IPS-NIHi7 (cell line): Measurements from ENCODE around the gene BMP8B.
"Not testable (repeated sequence)": the region's sequence is repeated elsewhere in the genome, so short reads cannot be mapped to it uniquely, and the experiment has no call there.

ENCODE experiments used
- DNase-seq: peaks from one replicate; pipeline ENCODE4 v3.0.0; 2012; ENCODE audit warnings: mixed read lengths; ENCODE audit errors: extremely low spot score

Gene BMP8B, protein sequence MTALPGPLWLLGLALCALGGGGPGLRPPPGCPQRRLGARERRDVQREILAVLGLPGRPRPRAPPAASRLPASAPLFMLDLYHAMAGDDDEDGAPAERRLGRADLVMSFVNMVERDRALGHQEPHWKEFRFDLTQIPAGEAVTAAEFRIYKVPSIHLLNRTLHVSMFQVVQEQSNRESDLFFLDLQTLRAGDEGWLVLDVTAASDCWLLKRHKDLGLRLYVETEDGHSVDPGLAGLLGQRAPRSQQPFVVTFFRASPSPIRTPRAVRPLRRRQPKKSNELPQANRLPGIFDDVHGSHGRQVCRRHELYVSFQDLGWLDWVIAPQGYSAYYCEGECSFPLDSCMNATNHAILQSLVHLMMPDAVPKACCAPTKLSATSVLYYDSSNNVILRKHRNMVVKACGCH

DNA sequence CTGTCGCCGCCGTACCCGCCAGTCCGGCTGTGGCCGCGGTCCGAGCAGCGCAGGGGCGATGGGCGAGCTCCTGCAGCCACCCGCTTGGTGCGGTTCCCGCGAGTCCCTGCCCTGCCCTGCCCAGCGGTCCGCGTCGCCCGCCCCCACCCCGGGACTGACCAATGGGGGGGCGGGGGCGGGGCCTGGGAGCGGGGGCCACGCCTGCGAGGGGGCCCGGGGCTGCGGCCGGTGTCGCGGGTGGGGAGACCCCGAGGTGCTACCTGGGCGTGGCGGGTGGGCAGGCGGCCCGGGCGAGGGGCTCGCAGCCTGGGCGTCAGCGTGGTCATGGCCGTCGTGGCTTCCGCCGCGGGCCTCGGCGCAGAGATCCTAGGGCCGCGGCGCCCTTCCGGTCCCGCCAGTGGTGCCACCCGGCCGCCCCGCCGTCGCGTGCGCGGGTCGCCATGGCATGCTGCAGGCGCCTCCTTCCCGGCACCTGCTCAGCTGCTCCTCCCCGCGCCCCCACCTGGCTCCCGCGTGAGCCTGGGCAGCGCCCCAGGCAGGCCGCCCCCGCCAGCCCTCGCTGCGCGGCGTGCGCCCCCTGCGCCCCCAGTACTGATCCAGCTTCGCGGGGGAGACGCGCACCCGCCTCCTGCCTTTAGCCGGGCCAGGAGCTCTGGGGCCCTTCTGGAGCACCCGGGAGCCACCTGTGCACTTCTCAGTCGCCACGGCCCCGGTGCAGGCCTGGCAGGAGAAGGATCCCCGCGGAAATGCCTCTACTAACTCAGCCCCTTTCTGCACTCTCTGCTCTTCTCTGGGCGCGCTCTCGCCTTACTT lies at the start of gene BMP8B:
BMP8B (minus strand) TSS at position 108 of the 813 bp plus-strand sequence. CDS start 380 bp downstream, outside the sequence.
- peak; percentile 62 for DNase-seq

DNA sequence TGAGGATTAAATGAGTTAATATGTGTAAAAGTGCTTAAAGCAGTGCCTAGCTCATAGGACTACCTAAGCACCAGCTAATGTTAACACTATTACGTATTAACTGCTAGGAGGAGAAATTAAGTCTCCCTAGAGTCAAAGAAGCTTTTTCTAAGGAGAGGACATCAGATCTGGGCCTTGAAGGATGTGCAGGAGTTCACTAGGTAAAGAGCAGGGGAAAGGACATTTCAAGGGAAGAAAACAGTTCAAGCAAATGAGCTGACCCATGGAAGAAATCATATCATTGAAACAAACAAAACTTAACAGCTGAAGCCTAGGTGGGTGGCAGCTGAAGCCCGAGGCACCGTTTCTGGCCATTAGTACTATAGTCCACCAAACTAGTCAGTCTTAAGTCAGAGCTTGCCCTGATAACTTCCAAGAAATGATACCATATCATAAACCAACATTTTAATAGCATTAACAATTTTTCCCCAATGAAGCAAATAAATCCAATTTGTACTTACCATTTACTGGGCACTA lies 48.0 kb upstream of the BMP8B start:
- DNase-seq = no peak

- no peak for DNase-seq
These were observed 47.4 kb upstream of the BMP8B start for GRCh38 chr1:39835935-39836594.

GRCh38 chr1:39835110-39835509 lies 46.4 kb upstream of the BMP8B start:
- no peak for DNase-seq

GRCh38 chr1:39833621-39834385 lies 45.1 kb upstream of the BMP8B start:
- DNase-seq = no peak

DNA sequence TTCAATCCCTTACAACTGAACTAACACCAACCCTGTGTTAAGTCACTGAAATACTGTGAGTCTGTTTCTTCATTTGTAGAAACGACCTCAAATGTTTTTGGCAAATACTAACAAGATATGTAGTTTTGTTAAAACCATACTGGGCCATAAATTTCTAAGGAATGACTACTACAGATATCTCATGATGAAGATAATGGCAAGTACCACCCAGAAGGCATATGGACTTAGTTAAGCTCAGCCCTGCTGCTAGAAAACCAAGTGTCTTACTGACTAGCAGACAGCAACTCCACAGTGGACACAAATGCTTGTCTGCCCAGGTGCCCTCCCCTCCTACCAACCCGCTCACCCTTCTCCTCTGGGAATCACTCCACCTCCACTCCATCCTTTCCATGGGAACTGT lies 44.5 kb upstream of the BMP8B start:
- no peak for DNase-seq

GRCh38 chr1:39832294-39832693 lies 43.6 kb upstream of the BMP8B start:
- no peak for DNase-seq

DNA sequence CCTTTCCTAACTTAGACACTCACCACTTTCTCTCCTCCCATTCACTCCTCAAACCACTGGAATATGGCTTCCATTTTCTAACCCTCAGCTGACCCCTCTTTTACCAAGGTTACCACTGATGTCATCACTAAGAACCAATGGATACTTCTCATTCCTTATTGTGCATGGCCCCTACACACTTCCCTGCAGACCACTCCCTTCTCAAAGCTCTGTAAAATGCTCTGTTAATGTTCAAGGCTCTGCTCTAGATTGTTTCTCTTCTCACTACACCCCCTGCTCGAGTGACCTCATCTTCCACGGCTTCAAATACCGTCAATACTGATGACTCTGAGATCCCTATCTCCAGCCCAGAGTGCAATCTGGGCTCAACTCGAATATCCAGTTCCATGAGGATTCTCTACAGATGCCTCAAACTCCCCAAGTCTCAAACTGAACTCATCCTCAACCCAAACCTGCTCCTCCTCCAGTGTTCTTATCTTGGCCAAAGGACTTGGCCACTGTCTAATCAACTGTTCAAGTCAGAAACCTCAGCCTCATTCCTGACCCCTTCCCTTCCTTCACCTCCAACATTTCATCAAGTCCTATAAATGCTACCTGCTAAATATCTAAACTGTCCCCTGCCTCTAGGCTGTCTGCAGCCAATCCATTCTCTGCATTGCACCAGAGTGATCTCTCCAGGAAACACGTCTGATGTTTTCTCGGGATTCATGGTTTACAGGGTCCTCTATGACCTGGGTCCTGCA lies 41.3 kb upstream of the BMP8B start:
- DNase-seq = no peak

GRCh38 chr1:39828734-39829133 lies 40.1 kb upstream of the BMP8B start:
- DNase-seq = no peak

DNA sequence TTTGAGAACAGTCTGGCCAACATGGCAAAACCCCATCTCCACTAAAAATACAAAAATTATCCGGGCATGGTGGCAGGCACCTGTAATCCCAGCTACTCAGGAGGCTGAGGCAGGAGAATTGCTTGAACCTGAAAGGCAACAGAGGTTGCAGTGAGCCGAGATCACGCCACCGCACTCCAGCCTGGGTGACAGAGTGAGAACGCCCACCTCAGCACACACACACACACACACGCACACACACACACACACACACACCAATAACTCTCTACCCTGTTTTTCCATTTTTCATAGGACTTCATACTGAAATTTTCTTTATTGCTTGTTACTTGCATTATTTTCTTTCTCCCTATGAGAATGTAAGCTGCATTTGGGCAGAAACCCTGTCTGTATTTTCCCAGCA lies 39.6 kb upstream of the BMP8B start:
- not testable (repeated sequence) for DNase-seq

GRCh38 chr1:39827201-39827600 lies 38.5 kb upstream of the BMP8B start:
- DNase-seq = no peak

DNA sequence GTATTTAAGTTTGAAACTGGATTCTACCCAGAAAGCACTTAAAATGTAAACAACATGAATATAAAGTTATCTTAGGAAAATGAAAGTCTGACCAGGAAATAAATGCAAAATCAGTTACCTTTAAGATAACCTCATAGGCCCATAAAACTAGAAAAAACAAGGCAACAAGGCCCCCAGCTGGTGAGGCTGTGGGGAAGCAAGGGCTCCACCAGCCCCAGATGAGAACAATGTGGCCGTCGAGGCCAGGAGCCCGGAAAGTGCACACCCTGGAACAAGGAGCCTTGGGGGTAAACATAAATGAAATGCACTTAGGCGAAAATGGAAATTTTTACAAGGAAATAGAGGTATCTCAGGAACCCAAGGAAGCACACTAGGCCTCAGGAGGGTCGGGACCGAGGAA lies 37.9 kb upstream of the BMP8B start:
- no peak for DNase-seq

DNA sequence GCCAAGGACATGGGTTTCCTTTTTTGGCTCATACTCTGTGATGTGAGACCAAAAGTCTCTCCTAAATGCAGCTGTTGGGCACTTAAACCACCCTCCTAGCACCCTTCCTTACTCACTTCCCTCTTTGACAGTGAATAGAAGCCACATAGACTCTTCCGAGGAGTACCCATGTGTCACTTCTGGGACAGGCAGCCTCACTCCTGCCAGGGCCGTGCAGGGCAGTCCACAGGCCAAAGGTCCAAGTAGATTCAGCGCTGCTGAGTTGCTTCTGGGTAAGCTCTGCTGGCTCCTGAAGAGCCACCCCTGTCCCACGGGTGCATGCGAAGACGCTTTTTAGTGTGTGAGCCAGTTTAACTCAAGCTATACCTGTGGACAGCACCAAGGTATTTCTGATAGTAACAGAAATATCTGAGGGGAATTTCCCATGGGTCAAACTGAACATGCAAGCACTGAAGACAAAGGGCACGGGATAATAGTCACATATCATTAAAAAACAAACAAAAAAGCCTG lies 36.8 kb upstream of the BMP8B start:
- no peak for DNase-seq

DNA sequence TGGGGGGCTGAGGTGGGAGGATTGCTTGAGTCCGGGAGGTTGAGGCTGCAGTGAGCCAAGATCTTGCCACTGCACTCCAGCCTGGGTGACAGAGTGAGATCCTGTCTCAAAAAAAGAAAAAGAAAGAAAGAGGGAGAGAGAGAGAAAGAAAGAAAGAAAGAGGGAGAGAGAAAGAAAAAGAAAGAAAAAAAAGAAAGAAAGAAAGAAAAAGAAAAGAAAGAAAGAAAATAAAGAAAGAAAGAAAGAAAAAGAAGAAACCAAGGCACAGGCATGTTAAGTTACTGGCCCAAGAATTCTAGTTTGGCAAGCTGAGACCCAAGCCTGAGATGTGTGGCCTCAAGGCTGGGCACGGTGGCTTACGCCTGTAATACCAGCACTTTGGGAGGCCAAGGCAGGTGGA lies 34.8 kb upstream of the BMP8B start:
- not testable (repeated sequence) for DNase-seq

- no peak for DNase-seq
These were observed 33.5 kb upstream of the BMP8B start for GRCh38 chr1:39822146-39822545.

- no peak for DNase-seq
These were observed 30.6 kb upstream of the BMP8B start for GRCh38 chr1:39819091-39819812.

- no peak for DNase-seq
These were observed 29.8 kb upstream of the BMP8B start for GRCh38 chr1:39818482-39818881.

DNA sequence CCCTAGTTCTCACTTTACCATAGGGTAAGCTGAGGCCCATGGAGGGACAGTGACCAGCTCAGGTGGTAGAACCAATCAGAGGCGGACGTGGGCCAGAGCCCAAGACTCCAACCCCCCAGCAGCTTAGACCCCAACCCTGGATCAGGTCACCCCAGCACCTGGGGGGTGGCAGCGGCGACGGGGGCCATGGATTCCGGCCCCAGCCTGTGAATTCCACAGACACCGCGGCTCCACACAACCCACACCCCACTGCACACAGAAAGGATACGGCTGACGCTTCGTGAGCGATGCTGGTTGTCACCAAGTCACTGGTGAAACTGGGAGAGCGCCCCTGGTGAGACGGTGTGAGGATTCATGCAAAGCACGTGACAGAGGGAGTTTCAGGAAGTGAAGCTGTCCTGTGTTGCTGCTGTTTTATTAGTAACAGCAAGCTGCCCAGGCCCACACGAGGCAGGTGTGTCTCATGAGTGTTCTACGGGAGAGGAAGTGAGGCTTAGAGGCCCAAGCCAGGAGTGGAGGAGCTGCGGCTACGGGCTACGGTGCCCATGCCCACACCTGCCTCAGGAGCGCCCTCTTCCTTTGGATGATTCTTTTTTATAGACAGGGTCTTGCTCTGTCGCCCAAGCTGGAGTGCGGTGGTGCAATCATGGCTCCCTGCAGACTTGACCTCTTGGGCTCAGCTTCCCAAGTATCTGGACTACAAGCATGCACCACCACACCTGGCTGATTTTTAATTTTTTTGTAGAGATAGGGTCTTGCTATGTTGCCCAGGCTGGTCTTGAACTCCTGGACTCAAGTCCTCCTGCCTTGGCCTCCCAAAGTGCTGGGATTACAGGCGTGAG lies 28.6 kb upstream of the BMP8B start:
- DNase-seq = not testable (repeated sequence)
